HG03469 (cell line): Measurements from ENCODE around the gene RAB4A.

Experiments
- ATAC-seq: cut with Tn5 transposase; IDR thresholded peaks from one replicate; pipeline ENCODE4 v1.9.1; 2021; ENCODE audit warnings: mild to moderate bottlenecking, moderate library complexity, moderate number of reproducible peaks; ENCODE audit not compliant: unreplicated experiment

Gene RAB4A

GRCh38 chr1:229270547-229271447 lies at the start of gene RAB4A:
Gene RAB4A (plus strand): TSS chr1:229271111. CDS start chr1:229271340, 229 bp downstream.
- ATAC-seq = peak; percentile 71

GRCh38 chr1:229222081-229222480 lies 48.8 kb upstream of the RAB4A start:
- no peak for ATAC-seq

GRCh38 chr1:229223498-229223897 lies 47.4 kb upstream of the RAB4A start:
- no peak for ATAC-seq

GRCh38 chr1:229224308-229224707 lies 46.6 kb upstream of the RAB4A start:
- ATAC-seq = no peak

- ATAC-seq = no peak
Observed at GRCh38 chr1:229225331-229225782, 45.6 kb upstream of the RAB4A start.

- ATAC-seq = no peak
Observed at GRCh38 chr1:229226796-229227195, 44.1 kb upstream of the RAB4A start.

GRCh38 chr1:229227298-229227919 lies 43.5 kb upstream of the RAB4A start:
- no peak for ATAC-seq

GRCh38 chr1:229228522-229228921 lies 42.4 kb upstream of the RAB4A start:
- ATAC-seq = no peak

- ATAC-seq = no peak
Observed at GRCh38 chr1:229229137-229229720, 41.7 kb upstream of the RAB4A start.

- no peak for ATAC-seq
Observed at GRCh38 chr1:229229721-229230139, 41.2 kb upstream of the RAB4A start.

- ATAC-seq = peak; percentile 46
Observed at GRCh38 chr1:229230140-229230892, 40.6 kb upstream of the RAB4A start.

- ATAC-seq = no peak
Observed at GRCh38 chr1:229230893-229231753, 39.8 kb upstream of the RAB4A start.

- no peak for ATAC-seq
Observed at GRCh38 chr1:229231754-229232119, 39.2 kb upstream of the RAB4A start.

GRCh38 chr1:229234870-229235472 lies 35.9 kb upstream of the RAB4A start:
- no peak for ATAC-seq

- ATAC-seq = no peak
Observed at GRCh38 chr1:229237320-229237719, 33.6 kb upstream of the RAB4A start.

GRCh38 chr1:229238231-229238630 lies 32.7 kb upstream of the RAB4A start:
- ATAC-seq = no peak

- no peak for ATAC-seq
Observed at GRCh38 chr1:229238674-229239415, 32.1 kb upstream of the RAB4A start.

GRCh38 chr1:229240532-229240931 lies 30.4 kb upstream of the RAB4A start:
- ATAC-seq = no peak

- no peak for ATAC-seq
Observed at GRCh38 chr1:229241390-229241789, 29.5 kb upstream of the RAB4A start.
